Mesothelial cell of epicardium (in vitro differentiated cells): ENCODE results near the gene TDRD12. TPM values are rescaled to one million over a fixed set of nuclear protein-coding genes. Genes with fewer than 3 reads are reported as not detected.
A peak's percentile ranks its signal among the peaks of the same experiment; 100 is the strongest.

Source experiments
- DNase-seq, 2 experiments: peaks; one replicate each; pipeline ENCODE4 v3.0.0; 2021; ENCODE audit warnings: low spot score in 2 of 2; ENCODE audit not compliant: unreplicated experiment in 2 of 2
- H3K27ac Mint-ChIP-seq: 2 replicates; pipeline ENCODE4 v1.8.0; 2021; ENCODE audit warnings: mixed read lengths
- H3K27me3 Mint-ChIP-seq: 2 replicates; pipeline ENCODE4 v1.8.0; 2021; ENCODE audit warnings: low read depth, mixed read lengths
- H3K36me3 Mint-ChIP-seq: 2 replicates; pipeline ENCODE4 v1.8.0; 2021; ENCODE audit warnings: mixed read lengths
- H3K4me1 Mint-ChIP-seq: 2 replicates; pipeline ENCODE4 v1.8.0; 2021; ENCODE audit warnings: mixed read lengths
- H3K4me3 Mint-ChIP-seq: 2 replicates; pipeline ENCODE4 v1.8.0; 2021; ENCODE audit warnings: mild to moderate bottlenecking, moderate library complexity, mixed read lengths
- H3K9me3 Mint-ChIP-seq: 2 replicates; pipeline ENCODE4 v1.8.0; 2021; ENCODE audit warnings: mixed read lengths
- total RNA-seq: library from RNA; stranded (reverse); gene quantifications from 3 replicates; pipeline ENCODE4 v1.2.1, GENCODE V29; 2021
- TF ChIP-seq, protein P1 (sequence below): fragments of 200-600 bp; sonication (generic); IDR thresholded peaks from one replicate; pipeline ENCODE4 v1.5.0; 2021; ENCODE audit warnings: antibody characterized with exemption; ENCODE audit not compliant: unreplicated experiment

Gene TDRD12
- total RNA-seq, 1 donor from 2014 or later: 0.63 TPM

DNA sequence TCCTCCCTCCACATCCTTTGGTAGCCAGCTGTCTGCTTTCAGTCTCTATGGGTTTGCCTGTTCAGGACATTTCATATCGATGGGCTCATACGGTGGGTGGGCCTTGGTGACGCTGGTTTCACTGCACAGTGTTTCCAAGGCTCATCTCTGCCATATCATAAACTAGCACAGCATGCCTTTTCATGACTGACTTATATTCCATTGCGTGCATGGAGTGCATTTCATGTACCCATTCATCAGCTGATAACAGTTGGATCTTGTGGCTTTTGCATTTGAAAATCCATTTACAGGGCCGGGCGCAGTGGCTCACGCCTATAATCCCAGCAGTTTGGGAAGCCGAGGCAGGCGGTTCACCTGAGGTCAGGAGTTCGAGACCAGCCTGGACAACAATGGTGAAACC is 69.9 kb downstream of the TDRD12 start:
- Mint-ChIP-seq H3K9me3 (peaks cover 8% of the 10 kb centered on the region), H3K4me1 (no peaks in the 10 kb centered on the region), H3K36me3 (no peaks in the 10 kb centered on the region), H3K4me3 (no peak overlapping the region), H3K27ac (no peak overlapping the region), H3K27me3 (peaks cover 1% of the 10 kb centered on the region)
- TF ChIP-seq, protein P1, sequence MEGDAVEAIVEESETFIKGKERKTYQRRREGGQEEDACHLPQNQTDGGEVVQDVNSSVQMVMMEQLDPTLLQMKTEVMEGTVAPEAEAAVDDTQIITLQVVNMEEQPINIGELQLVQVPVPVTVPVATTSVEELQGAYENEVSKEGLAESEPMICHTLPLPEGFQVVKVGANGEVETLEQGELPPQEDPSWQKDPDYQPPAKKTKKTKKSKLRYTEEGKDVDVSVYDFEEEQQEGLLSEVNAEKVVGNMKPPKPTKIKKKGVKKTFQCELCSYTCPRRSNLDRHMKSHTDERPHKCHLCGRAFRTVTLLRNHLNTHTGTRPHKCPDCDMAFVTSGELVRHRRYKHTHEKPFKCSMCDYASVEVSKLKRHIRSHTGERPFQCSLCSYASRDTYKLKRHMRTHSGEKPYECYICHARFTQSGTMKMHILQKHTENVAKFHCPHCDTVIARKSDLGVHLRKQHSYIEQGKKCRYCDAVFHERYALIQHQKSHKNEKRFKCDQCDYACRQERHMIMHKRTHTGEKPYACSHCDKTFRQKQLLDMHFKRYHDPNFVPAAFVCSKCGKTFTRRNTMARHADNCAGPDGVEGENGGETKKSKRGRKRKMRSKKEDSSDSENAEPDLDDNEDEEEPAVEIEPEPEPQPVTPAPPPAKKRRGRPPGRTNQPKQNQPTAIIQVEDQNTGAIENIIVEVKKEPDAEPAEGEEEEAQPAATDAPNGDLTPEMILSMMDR: no peak
- no peak for DNase-seq

DNA sequence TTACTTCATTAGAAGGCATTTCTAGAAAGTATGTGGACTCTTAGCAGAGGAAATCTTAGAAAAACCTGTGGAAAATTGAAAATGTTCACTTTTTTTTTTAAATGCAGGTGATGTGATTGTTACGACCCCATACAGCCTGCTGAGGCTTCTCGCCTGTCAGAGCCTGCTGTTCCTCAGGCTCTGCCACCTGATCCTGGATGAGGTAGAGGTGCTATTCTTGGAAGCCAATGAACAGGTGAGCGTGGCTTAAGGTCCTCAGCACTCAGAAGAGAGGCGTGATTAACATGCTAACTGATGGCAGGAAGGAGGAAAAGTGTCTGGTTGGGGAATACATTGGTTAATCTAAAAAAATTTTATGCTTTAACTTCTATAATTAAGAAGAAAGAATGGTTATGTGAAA is 78.6 kb downstream of the TDRD12 start:
- Mint-ChIP-seq H3K27ac (no peak overlapping the region), H3K27me3 (no peaks in the 10 kb centered on the region), H3K4me3 (no peak overlapping the region), H3K9me3 (no peaks in the 10 kb centered on the region), H3K4me1 (peaks cover 5% of the 10 kb centered on the region), H3K36me3 (no peaks in the 10 kb centered on the region)
- TF ChIP-seq, protein P1: no peak
- peak in 1 of 2 experiments; percentile 7 for DNase-seq

DNA sequence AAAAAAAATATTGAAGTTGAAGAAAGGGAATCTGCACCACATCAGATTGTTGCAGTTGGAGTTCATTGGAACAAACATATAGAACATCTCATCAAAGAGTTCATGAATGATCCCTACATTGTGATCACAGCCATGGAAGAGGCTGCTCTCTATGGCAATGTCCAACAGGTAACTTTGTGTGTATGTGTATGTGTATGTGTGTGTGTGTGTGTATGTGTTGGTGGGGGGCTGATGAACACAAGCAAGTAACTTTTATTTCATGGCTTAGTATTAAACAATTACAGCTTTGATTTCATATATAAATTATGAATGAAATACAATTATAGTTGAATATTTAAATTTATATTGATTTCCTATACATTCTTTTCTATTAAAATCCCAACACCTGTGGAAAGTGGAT is 80.6 kb downstream of the TDRD12 start:
- H3K4me3 Mint-ChIP-seq: no peak overlapping the region
- H3K36me3 Mint-ChIP-seq: no peaks in the 10 kb centered on the region
- no peak overlapping the region for H3K27ac Mint-ChIP-seq
- TF ChIP-seq, protein P1: no peak
- H3K27me3 Mint-ChIP-seq: no peaks in the 10 kb centered on the region
- H3K9me3 Mint-ChIP-seq: no peaks in the 10 kb centered on the region
- peaks cover 5% of the 10 kb centered on the region for H3K4me1 Mint-ChIP-seq
- DNase-seq: no peak

DNA sequence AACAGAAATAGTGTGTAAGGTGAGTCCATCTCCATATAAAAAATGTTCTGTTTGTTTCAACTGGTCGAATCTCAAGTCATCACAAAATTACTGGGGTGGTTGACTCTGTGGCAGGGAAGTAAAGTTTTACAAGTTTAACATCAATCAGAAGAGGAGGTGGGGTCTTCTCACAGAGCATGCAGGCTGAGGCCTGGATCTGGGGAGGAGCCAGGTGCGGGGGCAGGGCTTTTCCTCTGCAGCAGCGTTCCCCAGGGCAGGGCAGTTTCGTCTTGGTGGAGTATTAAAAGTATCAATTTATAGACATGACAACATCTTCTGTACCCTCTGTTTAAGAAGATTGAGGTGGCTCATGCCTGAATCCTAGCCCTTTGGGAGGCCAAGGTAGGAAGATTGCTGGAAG is 81.2 kb downstream of the TDRD12 start:
- Mint-ChIP-seq H3K9me3 (no peaks in the 10 kb centered on the region), H3K27ac (no peak overlapping the region), H3K36me3 (no peaks in the 10 kb centered on the region), H3K4me3 (no peak overlapping the region), H3K4me1 (peaks cover 5% of the 10 kb centered on the region), H3K27me3 (no peaks in the 10 kb centered on the region)
- TF ChIP-seq, protein P1: no peak
- DNase-seq: peak in 1 of 2 experiments; percentile 29

DNA sequence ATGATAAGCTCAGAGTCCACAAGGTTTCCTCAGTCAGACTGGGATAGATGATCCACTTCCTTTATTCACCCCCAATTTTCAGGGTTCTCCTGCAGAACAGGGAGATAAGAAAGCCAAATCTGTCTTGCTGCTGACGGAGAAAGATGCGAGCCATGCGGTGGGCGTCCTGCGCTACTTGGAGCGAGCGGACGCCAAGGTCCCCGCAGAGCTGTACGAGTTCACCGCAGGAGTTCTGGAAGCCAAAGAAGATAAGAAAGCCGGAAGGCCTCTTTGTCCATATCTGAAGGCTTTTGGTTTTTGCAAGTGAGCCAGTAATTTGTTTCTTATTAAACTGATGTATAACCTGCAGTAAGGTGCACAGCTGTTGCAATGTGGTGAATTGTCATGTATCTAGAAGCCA is 83.3 kb downstream of the TDRD12 start:
- DNase-seq: peak in 1 of 2 experiments; percentile 3
- peaks cover 5% of the 10 kb centered on the region for H3K4me1 Mint-ChIP-seq
- H3K9me3 Mint-ChIP-seq: no peaks in the 10 kb centered on the region
- no peaks in the 10 kb centered on the region for H3K36me3 Mint-ChIP-seq
- TF ChIP-seq, protein P1: no peak
- no peak overlapping the region for H3K27ac Mint-ChIP-seq
- no peak overlapping the region for H3K4me3 Mint-ChIP-seq
- no peaks in the 10 kb centered on the region for H3K27me3 Mint-ChIP-seq

DNA sequence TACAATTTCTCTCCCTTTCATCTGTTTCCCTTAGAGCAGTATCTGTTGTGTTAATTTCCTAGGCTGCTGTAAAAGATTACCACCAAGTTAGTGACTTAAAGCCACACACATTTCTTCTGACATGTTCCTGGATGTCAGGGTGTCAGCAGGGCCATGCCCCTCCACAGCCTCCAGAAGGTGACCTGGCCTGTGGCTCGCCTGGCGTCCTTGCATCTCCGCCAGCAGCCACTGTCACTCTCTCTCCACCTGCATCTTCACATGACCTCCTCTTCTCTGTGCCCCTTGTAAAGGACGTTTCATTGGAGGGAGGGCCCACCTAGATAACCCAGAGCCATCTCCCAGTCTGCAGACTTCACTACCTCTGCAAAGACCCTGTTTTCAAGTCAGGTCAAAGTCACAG is 88.7 kb downstream of the TDRD12 start:
- no peak overlapping the region for H3K27ac Mint-ChIP-seq
- no peaks in the 10 kb centered on the region for H3K36me3 Mint-ChIP-seq
- H3K4me3 Mint-ChIP-seq: no peak overlapping the region
- DNase-seq: no peak
- TF ChIP-seq, protein P1: no peak
- no peaks in the 10 kb centered on the region for H3K4me1 Mint-ChIP-seq
- H3K27me3 Mint-ChIP-seq: no peaks in the 10 kb centered on the region
- H3K9me3 Mint-ChIP-seq: no peaks in the 10 kb centered on the region
